SK-N-SH (cell line): ENCODE results near the gene JAML.

ENCODE experiments used
- ELF1 ChIP-seq: IDR thresholded peaks from 2 replicates; pipeline ENCODE4 v1.4.0; 2012
- EP300 ChIP-seq, 2 experiments: IDR thresholded peaks; 2 replicates each; pipeline versions ENCODE4 v1.4.0 to v1.6.1; 2012; ENCODE audit warnings: borderline replicate concordance in 1 of 2, low read depth in 1 of 2, low read length in 1 of 2
- EZH2phosphoT487 ChIP-seq: fragments of 200-600 bp; sonication (generic); IDR thresholded peaks from 2 replicates; pipeline ENCODE4 v1.6.1; 2017; ENCODE audit warnings: low read depth, mixed run types, mild to moderate bottlenecking, antibody characterized with exemption, moderate library complexity, borderline replicate concordance
- FOXM1 ChIP-seq: IDR thresholded peaks from 2 replicates; pipeline ENCODE4 v1.4.0; 2012; ENCODE audit warnings: low read depth, mild to moderate bottlenecking
- JUND ChIP-seq: IDR thresholded peaks from 2 replicates; pipeline ENCODE4 v1.4.0; 2012
- POLR2AphosphoS5 ChIP-seq: IDR thresholded peaks from 2 replicates; pipeline ENCODE4 v1.6.1; 2012; ENCODE audit warnings: low read depth, low read length
- RAD21 ChIP-seq: IDR thresholded peaks from 2 replicates; pipeline ENCODE4 v1.6.1; 2012; ENCODE audit warnings: mild to moderate bottlenecking, low read length
- RFX5 ChIP-seq: IDR thresholded peaks from 2 replicates; pipeline ENCODE4 v1.6.1; 2012; ENCODE audit warnings: mild to moderate bottlenecking, improper control_type of control experiment, low read length
- SIN3A ChIP-seq: IDR thresholded peaks from 2 replicates; pipeline ENCODE4 v1.6.1; 2012; ENCODE audit warnings: low read depth, mild to moderate bottlenecking, low read length, moderate library complexity, borderline replicate concordance
- YY1 ChIP-seq: IDR thresholded peaks from 2 replicates; pipeline ENCODE4 v1.4.0; 2012; ENCODE audit warnings: low read depth, mild to moderate bottlenecking
- TF ChIP-seq, protein P1 (sequence below): fragments of 200-600 bp; sonication (generic); IDR thresholded peaks from 2 replicates; pipeline ENCODE4 v1.6.1; 2017; ENCODE audit warnings: antibody characterized with exemption, mild to moderate bottlenecking, moderate library complexity
- TF ChIP-seq, protein P2 (sequence below): IDR thresholded peaks from 2 replicates; pipeline ENCODE4 v1.4.0; 2012; ENCODE audit warnings: low read depth, borderline replicate concordance
- TF ChIP-seq, protein P3 (sequence below): IDR thresholded peaks from 2 replicates; pipeline ENCODE4 v1.4.0; 2012; ENCODE audit warnings: low read depth
- TF ChIP-seq, protein P4 (sequence below): IDR thresholded peaks from 2 replicates; pipeline ENCODE4 v1.6.1; 2012; ENCODE audit warnings: mild to moderate bottlenecking, low read depth, low read length, moderate library complexity

DNA sequence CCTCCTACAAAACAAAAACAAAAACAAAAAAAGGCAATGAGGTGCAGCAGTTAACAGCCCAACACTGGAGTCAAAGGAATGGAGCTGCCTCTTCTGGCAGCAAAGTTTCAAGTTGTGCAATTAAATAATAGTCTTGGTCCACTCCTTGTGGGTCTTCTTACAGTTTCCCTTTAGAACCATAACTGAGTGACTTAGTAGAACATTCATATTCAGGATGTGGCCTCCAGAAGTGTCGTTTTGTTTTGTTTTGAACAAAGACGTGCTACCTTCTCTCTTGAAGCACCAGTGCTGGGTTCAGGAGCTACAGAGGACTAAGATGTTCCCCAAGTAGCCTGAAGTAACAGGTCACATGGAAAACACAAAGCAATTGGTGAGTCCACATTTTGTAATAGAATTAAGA is 2.0 kb upstream of the JAML start:
- TF ChIP-seq EZH2phosphoT487 (no peak), RFX5 (no peak), RAD21 (no peak), POLR2AphosphoS5 (no peak), EP300 (IDR thresholded peaks at IDR 0.05; ENCODE audit: borderline replicate concordance in 1 of 2, low read depth in 1 of 2, low read length in 1 of 2) (no peak), JUND (no peak), FOXM1 (no peak), YY1 (no peak), SIN3A (no peak), ELF1 (no peak)
- TF ChIP-seq, protein P1, sequence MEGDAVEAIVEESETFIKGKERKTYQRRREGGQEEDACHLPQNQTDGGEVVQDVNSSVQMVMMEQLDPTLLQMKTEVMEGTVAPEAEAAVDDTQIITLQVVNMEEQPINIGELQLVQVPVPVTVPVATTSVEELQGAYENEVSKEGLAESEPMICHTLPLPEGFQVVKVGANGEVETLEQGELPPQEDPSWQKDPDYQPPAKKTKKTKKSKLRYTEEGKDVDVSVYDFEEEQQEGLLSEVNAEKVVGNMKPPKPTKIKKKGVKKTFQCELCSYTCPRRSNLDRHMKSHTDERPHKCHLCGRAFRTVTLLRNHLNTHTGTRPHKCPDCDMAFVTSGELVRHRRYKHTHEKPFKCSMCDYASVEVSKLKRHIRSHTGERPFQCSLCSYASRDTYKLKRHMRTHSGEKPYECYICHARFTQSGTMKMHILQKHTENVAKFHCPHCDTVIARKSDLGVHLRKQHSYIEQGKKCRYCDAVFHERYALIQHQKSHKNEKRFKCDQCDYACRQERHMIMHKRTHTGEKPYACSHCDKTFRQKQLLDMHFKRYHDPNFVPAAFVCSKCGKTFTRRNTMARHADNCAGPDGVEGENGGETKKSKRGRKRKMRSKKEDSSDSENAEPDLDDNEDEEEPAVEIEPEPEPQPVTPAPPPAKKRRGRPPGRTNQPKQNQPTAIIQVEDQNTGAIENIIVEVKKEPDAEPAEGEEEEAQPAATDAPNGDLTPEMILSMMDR = no peak
- TF ChIP-seq, protein P2, sequence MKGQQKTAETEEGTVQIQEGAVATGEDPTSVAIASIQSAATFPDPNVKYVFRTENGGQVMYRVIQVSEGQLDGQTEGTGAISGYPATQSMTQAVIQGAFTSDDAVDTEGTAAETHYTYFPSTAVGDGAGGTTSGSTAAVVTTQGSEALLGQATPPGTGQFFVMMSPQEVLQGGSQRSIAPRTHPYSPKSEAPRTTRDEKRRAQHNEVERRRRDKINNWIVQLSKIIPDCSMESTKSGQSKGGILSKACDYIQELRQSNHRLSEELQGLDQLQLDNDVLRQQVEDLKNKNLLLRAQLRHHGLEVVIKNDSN = no peak
- TF ChIP-seq, protein P3, sequence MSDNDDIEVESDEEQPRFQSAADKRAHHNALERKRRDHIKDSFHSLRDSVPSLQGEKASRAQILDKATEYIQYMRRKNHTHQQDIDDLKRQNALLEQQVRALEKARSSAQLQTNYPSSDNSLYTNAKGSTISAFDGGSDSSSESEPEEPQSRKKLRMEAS = no peak
- TF ChIP-seq, protein P4, sequence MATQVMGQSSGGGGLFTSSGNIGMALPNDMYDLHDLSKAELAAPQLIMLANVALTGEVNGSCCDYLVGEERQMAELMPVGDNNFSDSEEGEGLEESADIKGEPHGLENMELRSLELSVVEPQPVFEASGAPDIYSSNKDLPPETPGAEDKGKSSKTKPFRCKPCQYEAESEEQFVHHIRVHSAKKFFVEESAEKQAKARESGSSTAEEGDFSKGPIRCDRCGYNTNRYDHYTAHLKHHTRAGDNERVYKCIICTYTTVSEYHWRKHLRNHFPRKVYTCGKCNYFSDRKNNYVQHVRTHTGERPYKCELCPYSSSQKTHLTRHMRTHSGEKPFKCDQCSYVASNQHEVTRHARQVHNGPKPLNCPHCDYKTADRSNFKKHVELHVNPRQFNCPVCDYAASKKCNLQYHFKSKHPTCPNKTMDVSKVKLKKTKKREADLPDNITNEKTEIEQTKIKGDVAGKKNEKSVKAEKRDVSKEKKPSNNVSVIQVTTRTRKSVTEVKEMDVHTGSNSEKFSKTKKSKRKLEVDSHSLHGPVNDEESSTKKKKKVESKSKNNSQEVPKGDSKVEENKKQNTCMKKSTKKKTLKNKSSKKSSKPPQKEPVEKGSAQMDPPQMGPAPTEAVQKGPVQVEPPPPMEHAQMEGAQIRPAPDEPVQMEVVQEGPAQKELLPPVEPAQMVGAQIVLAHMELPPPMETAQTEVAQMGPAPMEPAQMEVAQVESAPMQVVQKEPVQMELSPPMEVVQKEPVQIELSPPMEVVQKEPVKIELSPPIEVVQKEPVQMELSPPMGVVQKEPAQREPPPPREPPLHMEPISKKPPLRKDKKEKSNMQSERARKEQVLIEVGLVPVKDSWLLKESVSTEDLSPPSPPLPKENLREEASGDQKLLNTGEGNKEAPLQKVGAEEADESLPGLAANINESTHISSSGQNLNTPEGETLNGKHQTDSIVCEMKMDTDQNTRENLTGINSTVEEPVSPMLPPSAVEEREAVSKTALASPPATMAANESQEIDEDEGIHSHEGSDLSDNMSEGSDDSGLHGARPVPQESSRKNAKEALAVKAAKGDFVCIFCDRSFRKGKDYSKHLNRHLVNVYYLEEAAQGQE = no peak
